Peyer's patch (tissue), 4 donors: Measurements from ENCODE around the gene TMEM89. TPM values are rescaled to one million over a fixed set of nuclear protein-coding genes. Genes with fewer than 3 reads are reported as not detected.

Source experiments
- DNase-seq, 3 donors: peaks; one replicate each; pipeline ENCODE4 v3.0.0-alpha.2; 2017 to 2019
- H3K27ac ChIP-seq, 4 donors: fragments of 200-600 bp; sonication (generic); one replicate each; pipeline ENCODE4 v1.5.1; 2016 to 2019
- H3K27me3 ChIP-seq, 2 donors: fragments of 200-600 bp; sonication (generic); one replicate each; pipeline ENCODE4 v1.5.1; 2019
- H3K36me3 ChIP-seq, 3 donors: fragments of 200-600 bp; sonication (generic); one replicate each; pipeline ENCODE4 v1.5.1; 2016 to 2019
- H3K4me1 ChIP-seq, 4 donors: fragments of 200-600 bp; sonication (generic); one replicate each; pipeline ENCODE4 v1.5.1; 2016 to 2019
- H3K4me3 ChIP-seq, 4 donors: fragments of 200-600 bp; sonication (generic); 1 replicate in 3 of 4; 2 replicates in 1 of 4; pipeline ENCODE4 v1.5.1; 2016 to 2019; ENCODE audit warnings: mild to moderate bottlenecking in 1 of 4
- H3K9me3 ChIP-seq, 4 donors: fragments of 200-600 bp; sonication (generic); one replicate each; pipeline ENCODE4 v1.5.1; 2016 to 2019; ENCODE audit warnings: mild to moderate bottlenecking in 1 of 4
- POLR2A ChIP-seq, 2 donors: fragments of 450-650 bp; IDR thresholded peaks; one replicate each; pipeline ENCODE4 v1.5.1; 2017; ENCODE audit warnings: antibody characterized with exemption in 2 of 2, mild to moderate bottlenecking in 2 of 2, moderate library complexity in 2 of 2
- total RNA-seq, 4 donors: library from RNA; depleted of rRNA; stranded (reverse); fragments of >200 nt; gene quantifications; one replicate each; pipeline ENCODE4 v1.1.0, GENCODE V29; 2016
- TF ChIP-seq, protein P1 (sequence below), 6 experiments: fragments of 450-650 bp in 4 of 6; fragments of 200-600 bp in 2 of 6; sonication (generic) in 1 of 6; IDR thresholded peaks; one replicate each; pipeline ENCODE4 v1.5.1; 2017 to 2019; ENCODE audit warnings: antibody characterized with exemption in 6 of 6, mild to moderate bottlenecking in 3 of 6, moderate library complexity in 1 of 6

TMEM89 gene
- total RNA-seq, 4 donors from 2014 or later: not detected

DNA sequence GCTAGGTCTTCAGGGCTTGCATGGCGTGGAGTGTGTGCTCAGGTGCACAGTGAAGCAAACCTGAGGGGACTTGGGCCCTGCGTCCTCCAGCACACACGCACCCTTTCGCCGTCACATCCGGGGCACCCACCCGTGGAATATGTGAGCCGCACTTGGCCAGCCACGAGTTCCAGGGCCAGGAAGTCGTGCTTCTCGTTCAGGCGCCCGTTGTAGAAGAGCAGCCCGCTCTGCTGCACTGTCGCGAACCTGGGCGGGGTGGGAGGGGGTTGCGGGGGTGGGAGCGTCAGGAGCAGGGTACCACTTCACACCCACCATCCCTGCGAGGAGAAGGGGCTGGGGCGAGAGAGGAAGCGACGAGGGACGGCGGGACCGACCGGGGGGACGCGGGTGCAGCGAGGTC lies 34.0 kb upstream of the TMEM89 start:
- no peaks in the 10 kb centered on the region for H3K27me3 ChIP-seq
- no peaks in the 10 kb centered on the region for H3K9me3 ChIP-seq
- H3K4me3 ChIP-seq: peak overlapping the region; percentile 47 to 81 (median 72)
- peak overlapping the region; percentile 62 to 84 (median 74) for H3K27ac ChIP-seq
- no peaks in the 10 kb centered on the region for H3K36me3 ChIP-seq
- H3K4me1 ChIP-seq: peaks cover 0 to 21% (median 2%) of the 10 kb centered on the region in 4 donors
- DNase-seq: peak in 2 of 3 donors; percentile 72 to 80
- TF ChIP-seq, protein P1, sequence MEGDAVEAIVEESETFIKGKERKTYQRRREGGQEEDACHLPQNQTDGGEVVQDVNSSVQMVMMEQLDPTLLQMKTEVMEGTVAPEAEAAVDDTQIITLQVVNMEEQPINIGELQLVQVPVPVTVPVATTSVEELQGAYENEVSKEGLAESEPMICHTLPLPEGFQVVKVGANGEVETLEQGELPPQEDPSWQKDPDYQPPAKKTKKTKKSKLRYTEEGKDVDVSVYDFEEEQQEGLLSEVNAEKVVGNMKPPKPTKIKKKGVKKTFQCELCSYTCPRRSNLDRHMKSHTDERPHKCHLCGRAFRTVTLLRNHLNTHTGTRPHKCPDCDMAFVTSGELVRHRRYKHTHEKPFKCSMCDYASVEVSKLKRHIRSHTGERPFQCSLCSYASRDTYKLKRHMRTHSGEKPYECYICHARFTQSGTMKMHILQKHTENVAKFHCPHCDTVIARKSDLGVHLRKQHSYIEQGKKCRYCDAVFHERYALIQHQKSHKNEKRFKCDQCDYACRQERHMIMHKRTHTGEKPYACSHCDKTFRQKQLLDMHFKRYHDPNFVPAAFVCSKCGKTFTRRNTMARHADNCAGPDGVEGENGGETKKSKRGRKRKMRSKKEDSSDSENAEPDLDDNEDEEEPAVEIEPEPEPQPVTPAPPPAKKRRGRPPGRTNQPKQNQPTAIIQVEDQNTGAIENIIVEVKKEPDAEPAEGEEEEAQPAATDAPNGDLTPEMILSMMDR (IDR thresholded peaks at IDR 0.05): no peak
- TF ChIP-seq POLR2A (IDR thresholded peaks at IDR 0.05): no peak

DNA sequence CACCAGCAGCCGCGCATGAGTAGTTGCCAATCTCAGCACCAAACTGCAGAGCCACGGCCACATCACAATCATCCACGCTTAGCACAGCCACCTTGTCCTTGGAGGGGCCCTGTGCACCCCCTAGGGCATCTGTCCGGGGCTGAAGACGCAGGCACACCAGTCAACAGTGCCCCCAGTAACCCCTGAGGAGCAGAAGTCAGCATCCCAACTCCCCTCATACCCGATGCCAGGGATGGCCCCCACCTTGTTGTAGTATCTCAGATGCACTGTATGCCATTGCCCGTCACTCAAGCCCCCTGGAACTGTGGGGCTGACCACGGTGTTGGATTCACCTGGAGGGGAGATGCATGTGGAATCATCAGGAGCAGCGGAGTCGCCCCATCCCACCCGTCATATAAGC lies 33.5 kb upstream of the TMEM89 start:
- Histone ChIP-seq H3K36me3 (no peaks in the 10 kb centered on the region), H3K4me1 (peaks cover 0 to 21% (median 2%) of the 10 kb centered on the region in 4 donors), H3K9me3 (no peaks in the 10 kb centered on the region), H3K27me3 (no peaks in the 10 kb centered on the region), H3K4me3 (no peak overlapping the region), H3K27ac (no peak overlapping the region)
- TF ChIP-seq, protein P1 (IDR thresholded peaks at IDR 0.05): no peak
- no peak for TF ChIP-seq POLR2A (IDR thresholded peaks at IDR 0.05)
- DNase-seq: no peak

DNA sequence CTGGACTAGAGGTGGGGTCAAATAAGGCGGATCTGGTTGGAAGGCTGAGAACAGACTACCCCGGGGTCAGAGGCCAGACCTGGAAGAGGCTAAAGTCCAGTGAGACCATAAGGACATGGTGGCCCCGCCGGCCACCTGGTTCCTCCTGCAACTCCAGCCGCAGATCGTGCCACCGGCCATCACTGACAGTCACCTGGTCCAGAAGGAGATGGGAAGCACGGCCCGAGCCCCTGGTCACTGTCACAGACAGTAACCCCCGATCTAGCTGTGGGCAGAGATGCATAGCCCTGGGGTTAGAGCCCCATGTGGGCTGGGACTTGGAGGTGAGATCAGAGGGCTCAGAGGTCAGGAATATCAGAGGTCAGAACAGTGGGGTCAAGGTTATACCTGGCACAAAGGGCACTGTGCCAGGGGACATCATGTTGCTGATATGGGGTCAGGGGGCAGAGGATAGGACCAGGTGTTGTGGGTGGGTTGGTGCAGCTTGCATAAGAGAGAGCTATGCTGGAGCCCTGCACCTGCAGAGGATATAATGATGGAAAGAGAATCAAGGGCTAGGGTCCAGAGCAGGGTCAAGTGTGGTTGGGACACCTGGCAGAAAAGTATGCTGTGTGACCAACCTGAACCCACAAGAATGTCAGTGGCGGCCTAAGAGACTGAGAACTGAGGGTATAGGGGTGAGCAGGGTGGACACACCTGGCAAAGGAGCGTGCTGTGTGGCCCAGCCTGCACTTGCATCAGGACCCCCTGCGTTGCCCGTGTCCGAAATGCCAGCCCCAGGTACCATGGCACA lies 31.6 kb upstream of the TMEM89 start:
- peaks cover 0 to 21% (median 2%) of the 10 kb centered on the region in 4 donors for H3K4me1 ChIP-seq

DNA sequence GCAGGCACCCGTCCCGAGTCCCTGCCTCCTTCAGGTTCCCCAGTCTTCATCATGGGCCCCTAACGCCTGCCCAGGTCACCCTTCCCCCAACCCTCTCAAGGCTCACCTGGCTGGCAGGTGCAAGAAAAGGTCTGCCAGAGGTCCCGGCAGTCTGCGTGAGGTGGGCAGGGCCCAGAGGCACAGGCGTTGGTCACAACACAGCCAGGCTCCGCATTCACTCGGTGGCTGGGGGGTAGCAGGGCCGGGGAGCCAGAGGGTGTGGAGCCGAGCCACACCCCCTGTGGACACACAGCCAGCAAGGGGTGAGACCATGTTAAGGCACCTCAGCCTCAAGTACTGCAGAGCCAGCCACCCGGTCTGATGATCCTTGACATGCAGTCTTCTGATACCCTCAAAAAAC lies 30.2 kb upstream of the TMEM89 start:
- TF ChIP-seq, protein P1 (IDR thresholded peaks at IDR 0.05): no peak
- TF ChIP-seq POLR2A (IDR thresholded peaks at IDR 0.05): no peak
- Histone ChIP-seq H3K4me3 (no peak overlapping the region), H3K9me3 (no peaks in the 10 kb centered on the region), H3K36me3 (no peaks in the 10 kb centered on the region), H3K4me1 (peaks cover 0 to 16% (median 2%) of the 10 kb centered on the region in 4 donors), H3K27me3 (no peaks in the 10 kb centered on the region), H3K27ac (no peak overlapping the region)
- no peak for DNase-seq

More for the DNA sequence above, 31.6 kb upstream of the TMEM89 start:
- no peak for DNase-seq
- Histone ChIP-seq H3K36me3 (no peaks in the 10 kb centered on the region), H3K9me3 (no peaks in the 10 kb centered on the region), H3K4me3 (no peak overlapping the region), H3K27ac (no peak overlapping the region), H3K27me3 (no peaks in the 10 kb centered on the region)
- TF ChIP-seq, protein P1 (IDR thresholded peaks at IDR 0.05): no peak
- no peak for TF ChIP-seq POLR2A (IDR thresholded peaks at IDR 0.05)

DNA sequence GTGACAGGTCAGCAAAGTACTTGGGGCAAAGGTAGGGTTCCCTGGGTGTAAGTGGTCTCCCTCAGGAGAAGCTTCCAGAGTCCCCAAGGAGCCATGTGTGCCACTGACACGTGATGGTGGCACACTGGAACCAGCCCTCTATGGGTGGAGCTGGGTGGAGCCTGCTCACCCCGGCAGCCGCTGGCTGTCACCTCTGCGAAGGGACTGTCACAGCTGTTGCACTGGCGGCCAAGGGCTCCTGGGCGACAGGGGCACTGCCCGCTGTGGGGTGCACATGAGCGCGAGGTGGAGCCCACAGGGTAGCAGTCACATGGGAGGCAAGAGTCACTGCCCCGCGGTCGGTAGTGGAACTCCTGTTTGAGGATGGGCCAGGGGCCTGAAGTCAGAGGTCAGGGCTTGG lies 29.2 kb upstream of the TMEM89 start:
- no peak for DNase-seq
- TF ChIP-seq, protein P1 (IDR thresholded peaks at IDR 0.05): no peak
- TF ChIP-seq POLR2A (IDR thresholded peaks at IDR 0.05): no peak
- Histone ChIP-seq H3K27me3 (no peaks in the 10 kb centered on the region), H3K9me3 (no peaks in the 10 kb centered on the region), H3K27ac (no peak overlapping the region), H3K4me3 (no peak overlapping the region), H3K36me3 (no peaks in the 10 kb centered on the region), H3K4me1 (peaks cover 0 to 5% (median 1%) of the 10 kb centered on the region in 4 donors)
